OCI-LY7 (cell line): ENCODE data around the gene ZNF516.

ENCODE experiments used
- EZH2phosphoT487 ChIP-seq: fragments of 200-600 bp; sonication (generic); IDR thresholded peaks from 2 replicates; pipeline ENCODE4 v1.6.1; 2018; ENCODE audit warnings: low read depth, borderline replicate concordance, mild to moderate bottlenecking, mixed run types, antibody characterized with exemption, low read length, moderate library complexity, mixed read lengths
- TF ChIP-seq, protein P1 (sequence below): fragments of 200-600 bp; sonication (generic); conservative IDR thresholded peaks from 2 replicates; pipeline ENCODE4 v1.5.1; 2014; ENCODE audit warnings: mild to moderate bottlenecking, antibody characterized with exemption, low read length, moderate library complexity, mixed read lengths

DNA sequence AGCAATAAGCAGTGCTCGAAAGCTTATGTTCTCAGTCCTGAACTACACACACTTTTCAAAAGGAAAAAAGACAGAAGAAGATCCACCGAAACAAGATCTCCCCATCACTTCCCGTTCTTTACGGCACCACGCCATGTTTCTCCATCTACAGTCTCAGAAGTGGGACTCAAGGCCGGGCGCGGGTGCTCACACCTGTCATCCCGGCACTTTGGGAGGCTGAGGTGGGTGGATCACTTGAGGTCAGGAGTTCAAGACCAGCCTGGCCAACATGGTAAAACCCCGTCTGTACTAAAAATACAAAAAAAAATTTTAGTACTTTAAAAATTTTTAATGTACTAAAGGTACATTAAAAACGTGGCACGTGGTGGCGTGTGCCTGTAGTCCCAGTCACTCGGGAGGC, 31.2 kb downstream of the ZNF516 start:
- TF ChIP-seq, protein P1, sequence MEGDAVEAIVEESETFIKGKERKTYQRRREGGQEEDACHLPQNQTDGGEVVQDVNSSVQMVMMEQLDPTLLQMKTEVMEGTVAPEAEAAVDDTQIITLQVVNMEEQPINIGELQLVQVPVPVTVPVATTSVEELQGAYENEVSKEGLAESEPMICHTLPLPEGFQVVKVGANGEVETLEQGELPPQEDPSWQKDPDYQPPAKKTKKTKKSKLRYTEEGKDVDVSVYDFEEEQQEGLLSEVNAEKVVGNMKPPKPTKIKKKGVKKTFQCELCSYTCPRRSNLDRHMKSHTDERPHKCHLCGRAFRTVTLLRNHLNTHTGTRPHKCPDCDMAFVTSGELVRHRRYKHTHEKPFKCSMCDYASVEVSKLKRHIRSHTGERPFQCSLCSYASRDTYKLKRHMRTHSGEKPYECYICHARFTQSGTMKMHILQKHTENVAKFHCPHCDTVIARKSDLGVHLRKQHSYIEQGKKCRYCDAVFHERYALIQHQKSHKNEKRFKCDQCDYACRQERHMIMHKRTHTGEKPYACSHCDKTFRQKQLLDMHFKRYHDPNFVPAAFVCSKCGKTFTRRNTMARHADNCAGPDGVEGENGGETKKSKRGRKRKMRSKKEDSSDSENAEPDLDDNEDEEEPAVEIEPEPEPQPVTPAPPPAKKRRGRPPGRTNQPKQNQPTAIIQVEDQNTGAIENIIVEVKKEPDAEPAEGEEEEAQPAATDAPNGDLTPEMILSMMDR: no peak
- TF ChIP-seq EZH2phosphoT487: no peak
